A673 (cell line): Measurements from ENCODE around the gene MRPS26.

ENCODE experiments used
- CTCF ChIP-seq: fragments of 300-800, 200-600 bp; sonication (generic); conservative IDR thresholded peaks from 2 replicates; pipeline ENCODE4 v1.5.1; 2017; ENCODE audit warnings: low read depth, mild to moderate bottlenecking, antibody characterized with exemption, low read length, moderate library complexity, mixed read lengths
- EZH2 ChIP-seq: fragments of 200-600 bp; sonication (generic); IDR thresholded peaks from 2 replicates; pipeline ENCODE4 v1.6.1; 2017; ENCODE audit warnings: borderline replicate concordance, low read depth, mild to moderate bottlenecking, mixed read lengths, antibody characterized with exemption, low read length; ENCODE audit not compliant: poor library complexity, severe bottlenecking

DNA sequence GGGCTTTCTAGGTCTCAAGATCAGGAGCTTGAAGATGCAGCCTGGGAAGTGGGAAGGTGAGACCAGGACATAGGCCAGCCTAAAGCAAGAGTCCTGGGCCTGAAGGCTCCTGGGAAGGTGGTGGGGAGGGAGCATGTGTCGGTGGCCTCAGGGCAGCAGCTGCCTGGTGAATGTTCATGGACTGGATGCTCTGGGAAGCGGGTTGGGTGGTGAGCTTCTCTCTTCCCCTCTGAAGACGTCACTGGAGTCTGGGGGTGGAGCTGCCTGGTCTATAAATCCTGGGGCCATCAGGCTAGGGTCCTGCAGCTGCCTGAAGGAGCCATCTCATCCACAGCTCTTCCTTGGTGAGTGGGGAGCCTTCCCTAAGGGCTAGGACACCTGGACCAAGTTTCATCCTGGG lies 2.5 kb upstream of the MRPS26 start, which contains the start of gene GNRH2:
- TF ChIP-seq CTCF (no peak), EZH2 (no peak)
